Fibroblast of upper back skin (primary cell): ENCODE results near the gene GRM8.

Experiments used
- DNase-seq: peaks from one replicate; pipeline ENCODE4 v3.0.0-alpha.2; 2013

The GRM8 gene

GRCh38 chr7:126495001-126495400, 757.7 kb downstream of the GRM8 start:
- DNase-seq: no peak

- DNase-seq: no peak
Observed at GRCh38 chr7:126493801-126494200, 758.9 kb downstream of the GRM8 start.

- no peak for DNase-seq
Observed at GRCh38 chr7:126489874-126490273, 762.9 kb downstream of the GRM8 start.

GRCh38 chr7:126487728-126488442, 764.9 kb downstream of the GRM8 start:
- DNase-seq: no peak

GRCh38 chr7:126486806-126487205, 765.9 kb downstream of the GRM8 start:
- no peak for DNase-seq

GRCh38 chr7:126485791-126486190, 767.0 kb downstream of the GRM8 start:
- DNase-seq: no peak

- no peak for DNase-seq
Observed at GRCh38 chr7:126483972-126484371, 768.8 kb downstream of the GRM8 start.

- DNase-seq: no peak
Observed at GRCh38 chr7:126472825-126473224, 779.9 kb downstream of the GRM8 start.

- no peak for DNase-seq
Observed at GRCh38 chr7:126462405-126462804, 790.3 kb downstream of the GRM8 start.

- no peak for DNase-seq
Observed at GRCh38 chr7:126460664-126461063, 792.1 kb downstream of the GRM8 start.

- DNase-seq: no peak
Observed at GRCh38 chr7:126453104-126453503, 799.6 kb downstream of the GRM8 start.

- no peak for DNase-seq
Observed at GRCh38 chr7:126450269-126450671, 802.5 kb downstream of the GRM8 start.

GRCh38 chr7:126449611-126450268, 803.0 kb downstream of the GRM8 start:
- no peak for DNase-seq

- no peak for DNase-seq
Observed at GRCh38 chr7:126447984-126448383, 804.8 kb downstream of the GRM8 start.

GRCh38 chr7:126445991-126446390, 806.8 kb downstream of the GRM8 start:
- DNase-seq: no peak

- no peak for DNase-seq
Observed at GRCh38 chr7:126443951-126444350, 808.8 kb downstream of the GRM8 start.

GRCh38 chr7:126442908-126443307, 809.8 kb downstream of the GRM8 start:
- DNase-seq: no peak

- no peak for DNase-seq
Observed at GRCh38 chr7:126441745-126442144, 811.0 kb downstream of the GRM8 start.

GRCh38 chr7:126440542-126440941, 812.2 kb downstream of the GRM8 start:
- DNase-seq: no peak

- no peak for DNase-seq
Observed at GRCh38 chr7:126436213-126436868, 816.4 kb downstream of the GRM8 start.

GRCh38 chr7:126426652-126427051, 826.1 kb downstream of the GRM8 start:
- no peak for DNase-seq

- DNase-seq: no peak
Observed at GRCh38 chr7:126424985-126425384, 827.8 kb downstream of the GRM8 start.

- DNase-seq: no peak
Observed at GRCh38 chr7:126419047-126419446, 833.7 kb downstream of the GRM8 start.

- no peak for DNase-seq
Observed at GRCh38 chr7:126411821-126412383, 840.8 kb downstream of the GRM8 start.
